ENCODE measurements around the gene CHST1.

CHST1 gene

DNA sequence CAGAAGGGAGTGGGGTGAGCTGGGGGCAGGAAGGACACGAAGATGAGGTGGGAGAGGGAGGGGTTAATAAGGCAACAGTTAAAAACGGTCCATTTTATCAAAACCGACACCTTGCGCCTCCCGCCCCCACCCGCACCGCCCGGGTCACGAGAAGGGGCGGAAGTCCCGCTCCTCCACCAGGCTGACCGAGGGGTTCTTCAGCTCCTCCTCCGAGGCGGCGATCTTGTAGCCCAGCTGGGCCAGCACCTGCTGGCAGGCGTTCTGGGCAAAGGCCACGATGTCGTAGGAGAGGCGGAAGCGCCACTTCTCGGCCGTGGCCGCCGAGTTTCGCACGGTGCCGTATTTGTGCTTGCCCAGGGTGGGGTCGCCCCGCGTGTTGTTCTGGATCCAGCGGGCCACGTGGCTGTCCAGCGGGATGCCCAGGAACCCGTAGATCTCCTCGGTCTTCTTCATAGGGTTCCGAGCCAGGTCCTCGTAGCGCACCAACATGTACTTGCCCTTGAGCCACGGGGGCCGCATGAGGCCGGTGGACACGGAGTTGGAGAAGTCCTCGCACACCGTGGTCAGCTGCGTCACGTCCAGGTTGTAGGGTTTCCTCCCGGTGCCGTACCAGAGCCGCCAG, 15.8 kb downstream of the CHST1 start:
- TF ChIP-seq, protein P1, sequence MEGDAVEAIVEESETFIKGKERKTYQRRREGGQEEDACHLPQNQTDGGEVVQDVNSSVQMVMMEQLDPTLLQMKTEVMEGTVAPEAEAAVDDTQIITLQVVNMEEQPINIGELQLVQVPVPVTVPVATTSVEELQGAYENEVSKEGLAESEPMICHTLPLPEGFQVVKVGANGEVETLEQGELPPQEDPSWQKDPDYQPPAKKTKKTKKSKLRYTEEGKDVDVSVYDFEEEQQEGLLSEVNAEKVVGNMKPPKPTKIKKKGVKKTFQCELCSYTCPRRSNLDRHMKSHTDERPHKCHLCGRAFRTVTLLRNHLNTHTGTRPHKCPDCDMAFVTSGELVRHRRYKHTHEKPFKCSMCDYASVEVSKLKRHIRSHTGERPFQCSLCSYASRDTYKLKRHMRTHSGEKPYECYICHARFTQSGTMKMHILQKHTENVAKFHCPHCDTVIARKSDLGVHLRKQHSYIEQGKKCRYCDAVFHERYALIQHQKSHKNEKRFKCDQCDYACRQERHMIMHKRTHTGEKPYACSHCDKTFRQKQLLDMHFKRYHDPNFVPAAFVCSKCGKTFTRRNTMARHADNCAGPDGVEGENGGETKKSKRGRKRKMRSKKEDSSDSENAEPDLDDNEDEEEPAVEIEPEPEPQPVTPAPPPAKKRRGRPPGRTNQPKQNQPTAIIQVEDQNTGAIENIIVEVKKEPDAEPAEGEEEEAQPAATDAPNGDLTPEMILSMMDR (IDR thresholded peaks at IDR 0.05), result no peak
- H3K36me3 ChIP-seq, result no peaks in the 10 kb centered on the region
- H3K4me1 ChIP-seq (ENCODE audit: control insufficient read depth in 1 of 2, insufficient read depth in 1 of 2, low read depth in 1 of 2, low read length in 1 of 2), result peaks cover 0 to 15% of the 10 kb centered on the region in 2 experiments
- H3K9me3 ChIP-seq, result no peaks in the 10 kb centered on the region
- H3K27me3 ChIP-seq, result peaks cover 56% of the 10 kb centered on the region
- no peak overlapping the region for H3K27ac ChIP-seq
- no peak overlapping the region for H3K4me3 ChIP-seq (ENCODE audit: low read depth in 1 of 2, low read length in 1 of 2)

DNA sequence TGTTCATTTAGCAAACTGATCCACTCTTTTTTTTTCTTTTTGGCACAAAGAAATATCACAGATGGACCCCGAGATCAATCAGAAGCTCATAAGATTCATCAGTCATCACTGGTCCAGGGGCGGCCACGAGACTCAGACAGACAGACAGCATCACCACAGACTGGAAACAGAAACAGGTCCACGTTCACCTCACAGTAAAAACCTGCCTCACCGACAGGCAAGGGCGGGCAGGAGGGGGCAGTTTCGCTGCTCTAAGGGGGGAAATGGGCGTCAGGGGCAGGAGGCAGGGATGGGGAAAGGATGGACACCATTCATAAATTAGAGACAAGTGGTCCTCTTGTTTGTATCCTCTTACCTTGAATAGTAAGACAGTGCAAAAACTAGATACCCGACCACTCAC, 16.5 kb downstream of the CHST1 start:
- no peak overlapping the region for H3K27ac ChIP-seq
- TF ChIP-seq, protein P1 (IDR thresholded peaks at IDR 0.05), result no peak
- H3K9me3 ChIP-seq, result no peaks in the 10 kb centered on the region

DNA sequence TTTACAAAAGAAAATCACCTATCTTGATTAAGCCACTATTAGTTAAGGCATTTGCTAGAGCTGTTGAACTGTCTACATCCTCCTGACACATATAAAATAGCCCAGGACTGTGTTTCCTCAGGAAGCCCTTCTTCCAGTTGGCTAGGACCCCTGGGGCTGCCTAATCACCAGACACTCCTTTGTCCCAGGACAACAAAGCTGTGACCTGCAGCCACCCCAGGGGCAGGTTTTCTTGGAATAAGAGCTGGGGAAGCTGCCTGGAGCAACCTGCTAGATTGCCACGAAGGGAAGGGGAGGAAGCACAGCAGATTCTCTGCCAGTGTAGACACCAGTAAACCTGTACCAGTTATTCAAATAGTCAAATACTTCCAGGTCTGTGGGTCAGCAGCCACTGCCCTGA, 17.6 kb downstream of the CHST1 start:
- TF ChIP-seq, protein P1 (IDR thresholded peaks at IDR 0.05), result no peak
- Histone ChIP-seq H3K27ac (no peak overlapping the region), H3K4me1 (ENCODE audit: control insufficient read depth in 1 of 2, insufficient read depth in 1 of 2, low read depth in 1 of 2, low read length in 1 of 2) (peaks cover 17 to 31% of the 10 kb centered on the region in 2 experiments), H3K36me3 (no peaks in the 10 kb centered on the region), H3K4me3 (ENCODE audit: low read depth in 1 of 2, low read length in 1 of 2) (no peak overlapping the region), H3K9me3 (no peaks in the 10 kb centered on the region), H3K27me3 (peaks cover 55% of the 10 kb centered on the region)

More for the DNA sequence above, 16.5 kb downstream of the CHST1 start:
- H3K36me3 ChIP-seq, result no peaks in the 10 kb centered on the region
- peaks cover 5 to 20% of the 10 kb centered on the region in 2 experiments for H3K4me1 ChIP-seq (ENCODE audit: control insufficient read depth in 1 of 2, insufficient read depth in 1 of 2, low read depth in 1 of 2, low read length in 1 of 2)
- no peak overlapping the region for H3K4me3 ChIP-seq (ENCODE audit: low read depth in 1 of 2, low read length in 1 of 2)
- H3K27me3 ChIP-seq, result peaks cover 56% of the 10 kb centered on the region

DNA sequence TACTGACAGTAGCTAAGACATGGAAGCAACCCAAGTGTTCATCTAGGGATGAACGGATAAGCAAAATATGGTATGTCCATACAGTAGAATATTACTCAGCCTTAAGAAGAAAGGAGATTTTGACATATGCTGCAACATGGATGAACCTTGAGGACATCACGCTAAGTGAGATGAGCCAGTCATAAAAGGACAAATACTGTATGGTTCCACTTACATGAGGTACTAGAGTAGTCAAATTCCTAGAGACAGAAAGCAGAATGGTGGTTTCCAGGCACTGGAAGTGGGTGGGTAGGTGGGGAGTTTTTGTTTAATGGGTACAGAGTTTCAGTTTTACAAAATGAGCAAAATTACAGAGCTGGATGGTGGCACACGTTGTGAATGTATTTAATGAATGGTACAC, 18.1 kb downstream of the CHST1 start:
- Histone ChIP-seq H3K27ac (no peak overlapping the region), H3K9me3 (no peaks in the 10 kb centered on the region), H3K4me3 (ENCODE audit: low read depth in 1 of 2, low read length in 1 of 2) (no peak overlapping the region), H3K27me3 (peaks cover 51% of the 10 kb centered on the region), H3K4me1 (ENCODE audit: control insufficient read depth in 1 of 2, insufficient read depth in 1 of 2, low read depth in 1 of 2, low read length in 1 of 2) (peaks cover 21 to 36% of the 10 kb centered on the region in 2 experiments), H3K36me3 (no peaks in the 10 kb centered on the region)
- TF ChIP-seq, protein P1 (IDR thresholded peaks at IDR 0.05), result no peak

DNA sequence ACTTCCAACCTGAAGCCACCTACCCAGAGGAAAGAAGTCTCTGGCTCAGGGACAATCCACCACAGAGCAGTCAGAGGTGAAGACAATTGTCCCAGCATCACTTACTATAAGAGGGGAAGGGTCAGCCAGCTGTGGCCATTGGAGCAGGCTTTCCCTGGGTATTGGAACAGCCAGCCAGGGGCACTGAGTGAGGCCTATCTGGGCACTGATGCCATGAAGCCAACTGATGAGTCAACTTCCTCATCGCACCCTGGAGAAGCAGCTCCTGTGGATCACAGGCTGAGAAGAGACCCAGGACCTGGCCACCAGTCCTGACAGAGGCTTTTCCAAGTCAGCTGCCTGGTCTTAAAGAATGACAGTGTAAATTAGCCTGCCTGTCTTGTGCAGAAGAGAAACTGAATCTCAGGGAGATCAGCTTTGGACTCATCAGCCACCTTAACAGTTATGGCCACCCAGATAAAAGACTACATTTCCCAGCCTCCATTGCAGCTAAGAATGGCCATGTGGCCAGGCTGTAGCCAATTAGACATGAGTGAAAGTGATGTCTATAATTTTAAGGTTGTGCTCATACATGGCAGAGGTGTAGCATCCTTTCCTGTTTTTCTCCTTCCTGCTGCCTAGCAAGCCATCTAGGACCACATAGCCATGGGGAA, 19.0 kb downstream of the CHST1 start:
- Histone ChIP-seq H3K27ac (no peak overlapping the region), H3K27me3 (peaks cover 41% of the 10 kb centered on the region), H3K36me3 (no peaks in the 10 kb centered on the region), H3K9me3 (no peaks in the 10 kb centered on the region), H3K4me3 (ENCODE audit: low read depth in 1 of 2, low read length in 1 of 2) (no peak overlapping the region), H3K4me1 (ENCODE audit: control insufficient read depth in 1 of 2, insufficient read depth in 1 of 2, low read depth in 1 of 2, low read length in 1 of 2) (peaks cover 29 to 45% of the 10 kb centered on the region in 2 experiments)
- TF ChIP-seq, protein P1 (IDR thresholded peaks at IDR 0.05), result no peak
